D721Med (cell line): Measurements from ENCODE around the gene GSE1.

Source experiments
- DNase-seq: peaks from one replicate; pipeline ENCODE4 v3.0.0; 2011; ENCODE audit warnings: low spot score; ENCODE audit not compliant: insufficient read length
- FAIRE-seq: peaks from 2 replicates; lab custom pipeline; 2011; peaks lifted over from hg19 to GRCh38; lab: Jason Lieb, UNC
- CTCF ChIP-seq: IDR thresholded peaks from 2 replicates; pipeline ENCODE4 v1.5.1; 2012; ENCODE audit warnings: mild to moderate bottlenecking, control low read depth; ENCODE audit not compliant: insufficient read depth; ENCODE audit errors: missing control alignments

GSE1 gene

GRCh38 chr16:85722128-85722893 lies 109.2 kb downstream of the GSE1 start:
- DNase-seq, result no peak
- no peak for FAIRE-seq
- no peak for TF ChIP-seq CTCF

DNA sequence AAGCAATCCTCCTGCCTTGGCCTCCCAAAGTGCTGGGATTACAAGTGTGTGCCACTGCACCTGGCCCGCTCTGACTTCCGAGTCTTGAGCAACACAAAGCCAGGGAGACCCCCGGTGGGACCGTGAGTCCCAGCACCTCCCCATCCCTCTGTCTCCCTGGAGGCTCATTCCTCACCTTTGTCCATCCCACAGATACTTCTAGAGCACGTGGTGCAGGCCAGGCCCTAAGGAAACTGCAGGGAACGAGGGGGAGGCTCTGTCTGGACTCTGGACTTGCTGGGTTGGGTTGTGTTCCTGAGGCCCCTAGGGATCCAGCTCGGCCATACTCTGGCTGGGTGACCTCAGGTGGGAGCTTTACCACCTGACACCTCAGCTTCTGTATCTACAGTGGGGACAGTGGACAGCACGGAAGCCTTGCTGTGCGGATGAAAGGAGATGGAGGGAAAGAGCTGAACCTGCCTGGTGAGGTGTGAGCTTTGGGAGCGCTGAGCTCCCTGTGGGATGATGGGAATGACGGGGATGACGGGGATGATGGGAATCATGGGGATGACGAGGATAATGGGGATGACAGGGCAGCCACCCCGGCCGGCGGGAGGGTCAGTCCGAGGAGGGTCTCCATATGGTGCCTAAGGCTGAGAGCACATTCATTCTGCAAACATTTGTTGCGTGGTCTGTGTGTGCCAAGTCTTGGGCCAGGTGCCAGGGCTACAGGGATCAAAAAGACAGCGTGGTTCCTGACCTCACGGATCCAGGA lies 111.2 kb downstream of the GSE1 start:
- FAIRE-seq, result no peak

GRCh38 chr16:85724936-85725335 lies 111.8 kb downstream of the GSE1 start:
- no peak for TF ChIP-seq CTCF
- FAIRE-seq, result no peak
- DNase-seq, result peak; percentile 66

More for the DNA sequence above, 111.2 kb downstream of the GSE1 start:
- DNase-seq, result no peak
- TF ChIP-seq CTCF, result no peak
